Measurements from ENCODE around the gene MAP1A. TPM values are rescaled to one million over a fixed set of nuclear protein-coding genes. Genes with fewer than 3 reads are reported as not detected.
A peak's percentile ranks its signal among the peaks of the same experiment; 100 is the strongest.

The MAP1A gene
- total RNA-seq, 1 experiment from 2014 or later, result 2.5 TPM

GRCh38 chr15:43518197-43518761 is 871 bp downstream of the MAP1A start:
- no peak overlapping the region for H3K56ac ChIP-seq (ENCODE audit: insufficient read length, low read depth, low read length)
- no peak overlapping the region for H3K23ac ChIP-seq (ENCODE audit: insufficient read length, low read depth, low read length)
- no peak for TF ChIP-seq CTCF (conservative IDR thresholded peaks at IDR 0.05)
- H2BK12ac ChIP-seq (ENCODE audit: insufficient read length, low read depth, low read length), result no peak overlapping the region
- Mint-ChIP-seq H3K36me3 (ENCODE audit: insufficient read depth in 1 of 3, low read depth in 3 of 3) (peaks cover 0 to 4% (median 2%) of the 10 kb centered on the region in 3 experiments; a peak in 3 of 7 replicates), H3K27ac (no peak overlapping the region; a peak in 1 of 7 replicates), H3K4me3 (peak overlapping the region; percentile 78 to 91), H3K27me3 (ENCODE audit: low read depth) (peaks cover 90% of the 10 kb centered on the region), H3K4me1 (peaks cover 37 to 54% of the 10 kb centered on the region in 2 experiments), H3K9me3 (no peaks in the 10 kb centered on the region; a peak in 1 of 5 replicates)
- no peak overlapping the region for H2AFZ ChIP-seq (ENCODE audit: low read length)
- H3K14ac ChIP-seq (ENCODE audit: insufficient read depth, low read length), result no peak overlapping the region
- no peaks in the 10 kb centered on the region for H3K79me2 ChIP-seq (ENCODE audit: insufficient read depth, low read length)
- H3K27me3 ChIP-seq (ENCODE audit: insufficient read depth, low read length), result peaks cover 11% of the 10 kb centered on the region; the same call in 1 of the 2 replicates
- H2BK5ac ChIP-seq (ENCODE audit: insufficient read length, low read length), result no peak overlapping the region
- no peak overlapping the region for H4K91ac ChIP-seq (ENCODE audit: insufficient read length, low read depth, low read length)
- H2BK20ac ChIP-seq (ENCODE audit: low read depth, low read length, poor library complexity, severe bottlenecking), result no peak overlapping the region
- no peak overlapping the region for H3K9ac ChIP-seq (ENCODE audit: extremely low read depth, insufficient read length, low read length)
- no peak overlapping the region for H3K18ac ChIP-seq (ENCODE audit: insufficient read length, low read depth, low read length)
- peak overlapping the region; percentile 74 for H3K4me2 ChIP-seq (ENCODE audit: insufficient read depth, insufficient read length, low read length)
- no peak overlapping the region for H4K8ac ChIP-seq (replicated peaks; ENCODE audit: insufficient read length, low read depth, low read length)
- DNase-seq, result peak; percentile 60
- no peak overlapping the region for H2BK120ac ChIP-seq (ENCODE audit: low read depth, low read length, poor library complexity, severe bottlenecking)
- H3K9me3 ChIP-seq (ENCODE audit: control insufficient read depth, low read depth, low read length), result no peaks in the 10 kb centered on the region
- H4K5ac ChIP-seq (ENCODE audit: insufficient read length, low read depth, low read length), result no peak overlapping the region
- no CpG with 5 or more reads among the region's 18 CpGs for WGBS (ENCODE audit: extremely low coverage, insufficient read length, low lambda C conversion rate)
- no peaks in the 10 kb centered on the region for H3K79me1 ChIP-seq (ENCODE audit: insufficient read depth, low read depth, low read length, poor library complexity, severe bottlenecking)
- H3K27ac ChIP-seq (ENCODE audit: insufficient read length, low read depth, low read length), result no peak overlapping the region
- H2AK5ac ChIP-seq (ENCODE audit: insufficient read length, low read length), result no peak overlapping the region
- H3K4ac ChIP-seq (ENCODE audit: low read depth, low read length), result no peak overlapping the region
- peaks cover 3% of the 10 kb centered on the region; the same call in 1 of the 2 replicates for H3K4me1 ChIP-seq (ENCODE audit: insufficient read depth, low read length)
- H3K23me2 ChIP-seq (ENCODE audit: insufficient read length, low read depth, low read length, poor library complexity, severe bottlenecking), result peaks cover 17% of the 10 kb centered on the region
- H2BK15ac ChIP-seq (ENCODE audit: low read depth, low read length), result no peak overlapping the region
- no peak overlapping the region for H3T11ph ChIP-seq (ENCODE audit: low read length)
- no peaks in the 10 kb centered on the region for H4K20me1 ChIP-seq (ENCODE audit: control insufficient read depth, insufficient read depth, insufficient read length)
